Brain pericyte (primary cell): Measurements from ENCODE around the gene DOK7.
"Not testable (repeated sequence)": the region's sequence is repeated elsewhere in the genome, so short reads cannot be mapped to it uniquely, and the experiment has no call there.

ENCODE experiments used
- DNase-seq: peaks from one replicate; pipeline ENCODE4 v3.0.0-alpha.2; 2012; ENCODE audit warnings: low read depth, low spot score

Gene DOK7

GRCh38 chr4:3442959-3443749 is 20.0 kb upstream of the DOK7 start:
- no peak for DNase-seq

- no peak for DNase-seq
Measured at GRCh38 chr4:3443750-3444309, 19.3 kb upstream of the DOK7 start.

DNA sequence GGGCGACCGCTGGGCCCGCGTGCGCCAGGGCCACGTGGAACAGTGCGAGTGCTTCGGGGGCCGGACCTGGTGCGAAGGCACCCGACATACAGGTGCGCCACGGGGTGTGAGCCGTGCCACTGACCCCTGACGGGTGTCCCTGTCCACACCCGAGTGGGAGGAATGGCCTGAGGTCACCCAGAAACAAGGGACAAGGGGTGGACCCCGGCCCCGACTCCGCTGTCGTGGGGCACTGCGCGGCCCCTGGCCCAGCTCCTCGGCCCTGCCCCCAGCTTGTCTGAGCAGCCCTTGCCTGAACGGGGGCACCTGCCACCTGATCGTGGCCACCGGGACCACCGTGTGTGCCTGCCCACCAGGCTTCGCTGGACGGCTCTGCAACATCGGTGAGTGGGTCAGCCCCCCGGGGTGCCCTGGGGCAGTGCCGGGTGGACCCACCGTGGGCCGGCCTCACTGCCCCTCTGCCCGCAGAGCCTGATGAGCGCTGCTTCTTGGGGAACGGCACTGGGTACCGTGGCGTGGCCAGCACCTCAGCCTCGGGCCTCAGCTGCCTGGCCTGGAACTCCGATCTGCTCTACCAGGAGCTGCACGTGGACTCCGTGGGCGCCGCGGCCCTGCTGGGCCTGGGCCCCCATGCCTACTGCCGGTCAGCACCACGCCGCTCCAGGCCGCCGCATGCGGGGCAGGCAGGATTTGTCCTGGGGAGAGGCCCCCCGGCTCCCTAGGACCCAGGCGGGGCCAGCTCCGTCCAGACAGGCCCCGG is 18.6 kb upstream of the DOK7 start:
- no peak for DNase-seq

DNA sequence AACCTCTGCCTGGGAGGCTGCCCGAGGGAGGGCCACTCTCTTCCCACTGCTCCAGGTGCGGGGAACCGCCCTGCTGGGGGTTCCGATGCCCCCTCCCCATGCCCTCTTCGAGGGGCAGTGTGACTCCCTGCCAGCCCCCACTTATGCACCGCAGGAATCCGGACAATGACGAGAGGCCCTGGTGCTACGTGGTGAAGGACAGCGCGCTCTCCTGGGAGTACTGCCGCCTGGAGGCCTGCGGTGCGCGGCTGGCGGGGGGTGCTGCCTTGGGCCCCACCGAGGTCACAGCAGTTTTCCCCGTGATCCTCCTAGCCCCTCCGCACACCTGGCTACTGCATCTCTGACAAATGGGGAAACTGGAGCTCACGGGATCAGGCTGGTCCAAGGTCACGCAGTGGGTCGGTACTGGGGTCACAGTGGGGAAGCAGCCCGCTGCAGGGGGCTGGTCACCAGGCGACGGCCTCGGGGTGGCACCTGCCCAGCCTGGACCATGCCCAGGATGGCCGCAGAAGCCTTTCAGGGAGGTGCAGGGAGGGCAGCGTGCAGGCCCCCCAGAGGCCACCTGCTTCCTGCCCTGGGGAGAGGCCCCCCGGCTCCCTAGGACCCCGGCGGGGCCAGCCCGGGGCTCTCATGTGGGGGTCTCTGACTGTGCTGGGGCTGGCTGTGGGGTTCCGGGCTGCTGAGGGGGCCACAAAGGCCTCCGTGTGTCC is 17.8 kb upstream of the DOK7 start:
- DNase-seq: no peak

- no peak for DNase-seq
Measured at GRCh38 chr4:3445829-3446545, 17.1 kb upstream of the DOK7 start.

GRCh38 chr4:3446631-3447320 is 16.3 kb upstream of the DOK7 start:
- no peak for DNase-seq

- no peak for DNase-seq
Measured at GRCh38 chr4:3447431-3448395, 15.4 kb upstream of the DOK7 start.

DNA sequence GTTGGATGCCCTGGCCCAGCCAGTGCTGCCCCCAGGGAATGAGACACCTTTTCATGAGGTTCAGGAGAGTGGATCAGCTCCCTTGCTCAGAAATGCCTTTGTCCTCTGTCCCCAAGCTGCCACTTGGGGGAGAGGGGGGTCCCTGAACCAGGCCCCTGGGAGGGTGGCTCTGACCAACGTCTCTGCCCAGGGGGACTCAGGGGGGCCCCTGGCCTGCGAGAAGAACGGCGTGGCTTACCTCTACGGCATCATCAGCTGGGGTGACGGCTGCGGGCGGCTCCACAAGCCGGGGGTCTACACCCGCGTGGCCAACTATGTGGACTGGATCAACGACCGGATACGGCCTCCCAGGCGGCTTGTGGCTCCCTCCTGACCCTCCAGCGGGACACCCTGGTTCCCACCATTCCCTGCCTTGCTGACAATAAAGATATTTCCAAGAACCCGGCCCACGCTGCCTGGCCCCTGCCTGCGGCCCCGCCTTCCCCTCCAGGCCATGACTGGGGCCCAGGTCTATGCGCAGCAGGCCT is 14.0 kb upstream of the DOK7 start:
- DNase-seq: no peak

DNA sequence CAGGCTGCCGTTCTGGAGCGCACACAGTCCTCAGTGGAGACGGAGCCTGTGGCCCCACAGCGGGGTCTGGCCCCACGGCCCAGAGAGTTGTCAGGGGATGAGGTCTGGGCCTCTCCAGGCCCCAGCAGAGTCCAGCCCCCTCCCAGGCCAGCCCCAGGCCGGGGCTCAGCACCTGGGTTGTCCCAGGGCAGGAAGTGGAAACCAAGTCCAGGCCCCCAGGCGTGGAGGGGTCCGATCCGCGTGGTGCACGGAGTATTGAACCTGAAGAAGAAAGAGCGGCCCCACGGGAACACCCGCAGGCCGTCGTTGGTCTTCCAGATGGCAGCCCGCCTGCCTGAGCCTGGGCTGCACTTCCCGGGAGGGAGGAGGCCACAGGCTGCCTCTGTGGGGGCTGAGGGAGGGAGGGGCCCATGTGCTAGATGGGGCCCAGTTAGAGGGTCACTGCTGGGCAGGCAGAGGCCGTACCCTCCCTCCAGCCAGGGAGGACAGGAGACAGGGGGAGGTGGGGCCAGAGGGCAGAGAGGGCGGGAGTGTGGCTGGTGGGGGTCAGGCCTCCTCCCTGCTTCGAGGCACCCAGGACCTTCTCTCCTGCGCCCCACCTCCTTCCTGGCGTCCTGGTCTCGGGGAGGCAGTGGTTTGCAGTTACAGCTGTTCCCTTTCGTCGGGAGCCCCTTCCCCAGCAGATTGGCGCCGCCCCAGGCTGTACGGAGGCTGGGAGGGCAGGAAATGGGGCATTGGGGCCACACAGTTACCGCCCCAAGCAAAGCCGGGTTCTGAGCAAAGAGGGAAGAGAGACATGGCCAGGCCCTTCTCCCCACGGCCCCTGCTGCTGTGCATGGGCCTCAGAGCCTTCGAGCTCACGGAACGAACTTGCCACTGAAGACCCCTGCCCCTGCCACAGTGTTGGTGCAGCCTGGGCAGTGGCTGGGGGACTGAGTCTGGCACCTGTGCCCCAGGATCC is 13.3 kb upstream of the DOK7 start:
- DNase-seq: no peak

- DNase-seq: no peak
Measured at GRCh38 chr4:3450643-3451042, 12.5 kb upstream of the DOK7 start.

DNA sequence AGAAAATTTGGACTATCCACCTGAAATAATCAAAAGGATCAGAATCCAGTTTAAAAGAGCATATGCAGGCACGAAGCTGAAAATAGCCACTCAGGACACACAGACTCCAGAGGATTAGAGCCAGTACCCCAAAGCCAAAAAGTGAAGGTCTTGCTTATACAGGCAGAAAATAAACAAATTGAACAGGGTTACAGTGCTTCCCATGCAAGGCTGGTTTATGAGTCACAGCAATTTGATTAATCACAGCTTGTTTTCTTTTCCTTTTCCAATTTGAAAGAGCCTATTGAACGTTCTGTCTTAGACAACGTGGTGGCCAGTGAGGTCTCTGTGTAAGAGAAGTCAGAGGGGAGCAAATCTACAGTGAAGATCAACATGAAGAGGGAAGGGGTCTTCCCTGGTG is 11.2 kb upstream of the DOK7 start:
- no peak for DNase-seq

- no peak for DNase-seq
Measured at GRCh38 chr4:3452376-3452775, 10.7 kb upstream of the DOK7 start.

DNA sequence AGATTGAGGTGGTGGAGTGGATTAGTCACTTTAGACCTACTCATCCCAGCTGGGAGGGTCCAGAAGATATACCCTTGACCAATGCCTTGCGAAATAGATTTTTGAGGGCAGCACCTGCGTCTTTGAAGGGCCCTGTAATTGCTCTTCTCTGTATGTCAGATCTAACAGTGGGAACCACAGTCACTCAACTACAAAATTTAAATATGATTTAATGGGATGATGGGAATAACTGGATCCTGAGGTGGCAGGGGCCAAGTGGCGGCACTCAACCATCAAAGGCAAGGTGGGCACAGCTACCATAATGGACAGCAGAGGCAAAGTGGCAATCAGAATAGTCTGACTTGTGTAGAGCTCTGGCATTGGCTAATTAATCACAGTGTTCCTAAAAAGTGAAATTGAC is 7.5 kb upstream of the DOK7 start:
- DNase-seq: not testable (repeated sequence)

DNA sequence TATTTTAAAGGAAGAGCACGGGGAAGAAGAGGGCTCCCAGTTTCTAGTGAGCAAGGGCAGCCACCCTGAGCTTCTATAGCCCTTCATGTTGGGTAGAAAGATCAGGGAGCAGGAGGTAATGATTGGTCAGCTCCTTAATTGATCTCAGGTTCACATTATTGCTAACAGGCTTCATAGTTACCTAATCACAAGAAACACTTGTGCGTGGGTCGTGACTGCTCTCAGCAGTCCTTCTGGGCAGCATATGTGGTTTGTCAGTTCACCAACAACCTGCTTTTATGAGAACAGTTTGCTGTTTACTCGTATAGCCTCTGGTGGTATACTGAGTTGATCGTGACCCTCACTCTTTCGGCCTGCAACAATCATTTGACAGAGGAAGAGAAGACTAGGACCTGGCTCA is 4.7 kb upstream of the DOK7 start:
- DNase-seq: no peak

DNA sequence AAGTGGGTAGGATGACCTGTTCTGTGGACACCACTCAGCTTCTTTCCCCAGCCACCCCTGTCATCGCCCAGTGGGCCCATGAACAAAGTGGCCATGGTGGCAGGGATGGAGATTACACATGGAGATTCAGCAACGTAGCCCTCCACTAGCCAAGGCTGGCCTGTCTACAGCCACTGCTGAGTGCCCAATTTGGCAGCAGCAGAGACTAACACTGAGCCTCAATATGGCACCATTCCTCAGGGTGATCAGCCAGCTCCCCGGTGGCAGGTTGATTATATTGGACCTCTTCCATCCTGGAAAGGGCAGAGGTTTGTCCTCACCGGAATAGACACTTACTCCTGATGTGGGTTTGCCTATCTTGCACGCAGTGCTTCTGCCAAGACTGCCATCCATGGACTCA is 4.0 kb upstream of the DOK7 start:
- not testable (repeated sequence) for DNase-seq

DNA sequence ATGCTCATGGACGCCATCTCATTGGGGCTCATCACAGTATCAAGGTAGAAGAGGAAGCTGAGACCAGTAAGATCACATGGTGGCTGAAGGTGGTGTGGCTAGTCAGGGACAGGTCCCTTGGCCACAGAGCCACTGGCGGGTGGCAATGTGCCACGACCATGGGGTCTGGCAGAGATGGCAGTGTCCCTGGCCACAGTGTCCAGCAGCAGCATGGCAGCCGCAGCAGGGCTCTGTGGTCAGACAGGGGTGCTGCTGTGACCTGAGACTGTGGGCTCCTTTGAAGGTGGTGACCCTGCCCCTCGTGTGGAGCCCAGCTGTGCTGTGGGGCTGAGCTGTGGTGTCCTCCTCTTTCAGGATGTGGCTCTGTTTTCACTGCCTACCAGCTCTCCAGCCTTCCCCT is 2.2 kb upstream of the DOK7 start:
- no peak for DNase-seq

- DNase-seq: no peak
Measured at GRCh38 chr4:3461515-3462291, 1.4 kb upstream of the DOK7 start.
